Fibroblast of skin of back (primary cell): Measurements from ENCODE around the gene NNMT.

Experiments
- DNase-seq: peaks from one replicate; pipeline ENCODE4 v3.0.0-alpha.2; 2013

The NNMT gene

DNA sequence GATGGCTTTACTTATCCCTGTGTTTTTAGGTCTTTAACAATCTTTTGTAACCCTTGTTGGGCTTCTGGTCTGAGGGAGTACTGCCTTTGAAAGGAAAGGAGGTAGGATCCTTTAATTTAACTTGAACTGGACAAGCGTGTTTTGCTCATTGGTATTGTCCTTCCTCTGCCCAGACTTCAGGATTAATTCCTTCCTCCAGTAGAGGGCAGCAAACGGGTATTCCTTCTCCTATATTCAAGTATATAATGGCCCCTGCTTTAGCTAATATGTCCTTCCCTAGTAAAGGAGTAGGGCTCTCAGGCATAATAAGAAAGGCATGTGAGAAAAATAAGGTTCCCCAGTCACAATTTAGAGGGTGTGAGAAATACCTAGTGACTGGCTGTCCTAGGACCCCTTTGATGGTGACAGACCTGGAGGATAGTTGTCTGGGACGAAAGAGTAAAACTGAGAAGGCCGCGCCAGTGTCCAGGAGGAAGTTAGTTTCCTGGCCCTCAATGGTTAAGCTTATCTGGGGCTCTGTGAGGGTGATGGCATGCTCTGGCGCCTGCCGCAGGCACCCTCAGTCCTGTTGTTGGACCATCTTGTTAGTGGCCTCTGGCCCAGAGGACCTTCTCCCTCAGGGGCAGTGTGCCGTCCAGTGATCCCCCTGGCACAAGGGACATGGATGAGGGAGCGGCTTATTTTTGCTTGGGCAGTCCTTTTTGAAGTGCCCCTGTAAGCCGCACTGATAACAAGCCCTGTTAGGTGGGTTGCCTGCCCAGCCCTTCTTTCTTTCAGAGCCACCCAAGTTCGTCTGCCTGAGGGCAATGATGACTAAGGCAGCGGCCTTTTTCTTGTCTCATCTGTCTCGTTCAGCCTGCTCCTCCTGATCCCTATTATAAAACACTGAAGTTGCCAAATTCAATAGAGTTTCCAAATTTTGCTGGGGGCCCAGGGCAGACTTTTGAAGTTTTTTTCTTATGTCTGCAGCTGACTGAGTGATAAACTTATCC, 52.3 kb downstream of the NNMT start:
- peak; percentile 79 for DNase-seq

DNA sequence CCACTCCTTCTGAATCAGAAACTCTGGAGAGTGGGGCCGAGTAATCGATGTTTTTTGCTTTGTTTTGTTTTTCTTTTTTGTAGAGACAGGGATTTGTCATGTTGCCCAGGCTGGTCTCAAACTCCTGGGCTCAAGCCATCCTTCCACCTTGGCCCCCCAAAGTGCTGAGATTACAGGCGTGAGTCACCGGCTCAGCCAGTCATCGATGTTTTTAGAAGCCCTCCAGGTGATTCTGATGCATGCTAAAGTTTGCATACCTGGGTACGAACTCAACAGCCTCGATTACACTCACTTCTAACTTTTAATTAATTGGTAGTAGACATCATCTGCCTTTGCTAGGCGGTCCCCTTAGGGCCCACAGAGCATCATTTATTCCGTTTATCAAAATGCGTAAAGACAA, 53.8 kb downstream of the NNMT start:
- DNase-seq = no peak

DNA sequence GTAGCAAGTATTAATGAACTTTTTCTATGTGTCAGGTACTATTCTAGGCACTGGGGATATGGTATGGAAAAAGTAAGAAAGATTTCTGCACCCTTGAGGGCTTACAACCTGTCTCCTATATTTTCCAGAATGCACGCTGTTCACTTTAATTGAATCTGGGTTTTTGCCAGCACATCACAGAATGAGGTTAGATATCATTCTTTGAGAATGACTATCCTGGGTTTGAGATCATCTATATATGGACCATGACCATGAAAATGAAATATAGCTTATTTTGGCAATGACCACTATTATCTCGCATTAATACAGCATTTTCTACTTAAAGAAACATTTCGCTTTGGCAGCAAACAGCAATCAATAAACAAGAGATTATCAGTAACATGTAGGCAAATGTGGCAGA, 57.2 kb downstream of the NNMT start:
- peak; percentile 72 for DNase-seq

DNA sequence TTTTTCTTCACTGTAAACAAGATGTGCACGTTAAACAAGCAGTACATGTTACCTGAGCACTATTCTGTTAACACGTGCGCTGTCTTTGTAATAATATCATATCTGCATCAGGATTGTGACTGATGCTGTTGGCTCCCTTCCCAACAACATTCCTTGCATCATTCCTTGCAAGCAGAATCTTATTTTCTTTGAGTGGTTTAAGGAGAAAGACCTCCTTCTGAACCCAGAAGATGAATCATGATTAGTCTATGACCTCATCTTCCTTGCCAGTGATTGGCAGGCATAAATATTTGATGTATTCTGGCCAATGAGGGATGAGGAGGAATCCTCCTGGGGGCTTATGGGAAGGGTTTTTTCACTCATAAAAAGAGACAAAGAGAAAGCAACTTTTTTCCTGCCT, 57.9 kb downstream of the NNMT start:
- peak; percentile 98 for DNase-seq

DNA sequence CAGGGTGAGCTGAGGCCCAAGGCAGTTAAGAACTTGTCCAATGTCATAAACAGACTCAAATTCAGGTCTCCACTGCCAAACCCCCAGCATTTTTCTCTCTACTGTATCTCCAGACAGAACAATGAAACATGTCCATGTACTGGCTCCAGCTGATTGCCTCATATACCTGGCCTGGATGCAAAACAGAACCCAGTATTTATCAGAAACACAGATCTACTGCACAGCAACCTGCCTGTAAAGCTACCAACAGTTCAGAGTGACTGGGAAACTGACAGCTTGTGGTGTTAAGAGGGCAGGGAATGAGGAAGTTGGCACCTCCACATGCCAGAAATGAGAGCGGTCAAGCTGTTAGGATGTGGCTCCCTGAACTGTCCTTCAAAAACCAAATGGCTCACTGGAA, 62.5 kb downstream of the NNMT start:
- DNase-seq = no peak

DNA sequence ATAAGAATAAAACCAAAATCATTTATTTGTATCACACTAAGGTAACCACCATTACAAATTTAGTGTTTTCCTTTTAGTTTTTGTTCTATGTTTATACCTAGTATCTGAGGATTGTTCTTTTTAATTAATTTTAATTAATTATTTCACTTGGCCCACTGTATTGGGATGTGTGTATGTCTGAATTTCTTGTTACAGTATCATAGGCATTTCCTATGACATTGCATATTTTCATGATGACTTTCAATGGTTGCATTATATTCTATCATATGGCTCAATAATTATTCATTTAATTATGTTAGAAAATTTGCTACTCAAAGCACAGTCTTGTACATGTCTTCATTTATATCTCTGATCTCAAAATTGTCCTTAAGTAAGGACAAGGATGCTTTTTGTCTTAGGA, 63.1 kb downstream of the NNMT start:
- peak; percentile 77 for DNase-seq

DNA sequence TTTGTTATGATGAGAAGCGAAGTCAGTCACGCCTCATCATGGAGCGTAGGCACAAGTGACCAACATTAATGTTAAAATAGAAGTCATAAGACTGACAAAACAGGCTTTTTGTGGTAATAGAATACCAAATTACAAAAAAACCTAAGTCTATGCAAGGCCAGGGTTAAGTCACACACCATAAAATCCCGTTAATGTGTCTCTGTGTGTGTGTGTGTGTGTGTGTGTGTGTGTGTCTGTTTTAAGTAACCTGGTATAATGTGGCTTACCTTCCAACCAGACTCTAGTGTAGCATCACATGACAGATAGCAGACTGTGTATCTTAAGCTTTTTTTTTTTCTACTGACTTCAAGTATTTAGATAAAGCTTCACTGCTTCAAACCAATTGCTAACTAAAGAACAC, 66.1 kb downstream of the NNMT start:
- DNase-seq = no peak

DNA sequence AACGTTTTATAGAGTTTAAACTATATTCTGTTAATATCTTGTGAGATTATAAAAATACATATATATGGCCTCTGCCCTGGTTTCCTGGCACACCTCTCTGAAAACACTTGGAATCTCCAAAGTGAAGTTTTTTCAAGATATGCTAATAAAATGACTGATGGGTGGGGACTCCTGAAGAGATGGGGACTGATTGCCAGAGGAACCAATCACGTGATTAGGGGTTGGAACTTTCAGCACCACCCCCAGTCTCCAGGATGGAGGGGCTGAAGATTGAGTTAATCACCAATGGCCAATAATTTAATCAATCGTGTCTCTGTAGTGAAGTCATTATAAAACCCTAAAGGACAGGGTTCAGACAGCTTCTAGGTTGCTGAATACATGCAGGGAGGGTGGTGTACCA, 66.8 kb downstream of the NNMT start:
- no peak for DNase-seq
